Natural killer cell (primary cell): Measurements from ENCODE around the gene AFMID. TPM values are rescaled to one million over a fixed set of nuclear protein-coding genes. Genes with fewer than 3 reads are reported as not detected.

Source experiments
- ATAC-seq, 3 donors: fragments of 150-1000 bp in 2 of 3; fragments of 200-7000 bp in 1 of 3; cut with Tn5 transposase; 1 replicate in 1 of 3; 2 replicates in 2 of 3; pipeline ENCODE4 v1.10.0; 2021; ENCODE audit warnings: mild to moderate bottlenecking in 2 of 3, moderate library complexity in 2 of 3
- DNase-seq, 2 donors: peaks; one replicate each; pipeline versions ENCODE4 v3.0.0 to v3.0.0-alpha.2; 2013 to 2021; ENCODE audit warnings: mixed read lengths in 1 of 2
- H3K27ac ChIP-seq: one replicate; pipeline ENCODE4 v1.5.1; 2013; ENCODE audit warnings: mild to moderate bottlenecking, low read length
- H3K27me3 ChIP-seq: one replicate; pipeline ENCODE4 v1.6.1; 2013; ENCODE audit warnings: low read length; ENCODE audit not compliant: control insufficient read depth, insufficient read depth
- H3K36me3 ChIP-seq: one replicate; pipeline ENCODE4 v1.6.1; 2013; ENCODE audit warnings: low read length; ENCODE audit not compliant: control insufficient read depth, insufficient read depth
- H3K4me1 ChIP-seq: one replicate; pipeline ENCODE4 v1.6.1; 2013; ENCODE audit warnings: low read length; ENCODE audit not compliant: control insufficient read depth, insufficient read depth
- H3K4me3 ChIP-seq: one replicate; pipeline ENCODE4 v1.5.1; 2013; ENCODE audit warnings: low read length
- H3K9me3 ChIP-seq: one replicate; pipeline ENCODE4 v1.6.1; 2013; ENCODE audit warnings: low read length; ENCODE audit not compliant: control insufficient read depth, insufficient read depth
- H3K27ac Mint-ChIP-seq, 2 donors: one replicate each; pipeline ENCODE4 v1.8.0; 2022; ENCODE audit warnings: mild to moderate bottlenecking in 2 of 2, mixed read lengths in 2 of 2, moderate library complexity in 1 of 2
- H3K27me3 Mint-ChIP-seq, 2 donors: one replicate each; pipeline ENCODE4 v1.8.0; 2022; ENCODE audit warnings: low read depth in 2 of 2, mixed read lengths in 2 of 2
- H3K36me3 Mint-ChIP-seq: one replicate; pipeline ENCODE4 v1.8.0; 2022; ENCODE audit warnings: mixed read lengths
- H3K4me1 Mint-ChIP-seq, 2 donors: one replicate each; pipeline ENCODE4 v1.8.0; 2022; ENCODE audit warnings: mixed read lengths in 2 of 2
- H3K4me3 Mint-ChIP-seq: one replicate; pipeline ENCODE4 v1.8.0; 2022; ENCODE audit warnings: mild to moderate bottlenecking, moderate library complexity, mixed read lengths
- H3K9me3 Mint-ChIP-seq, 2 donors: one replicate each; pipeline ENCODE4 v1.8.0; 2022; ENCODE audit warnings: mixed read lengths in 2 of 2
- WGBS: methylation state at CpG from one replicate; pipeline ENCODE4 v1.1.7; 2013; ENCODE audit warnings: missing lambda C conversion rate; ENCODE audit not compliant: insufficient coverage; 5-methylcytosine and 5-hydroxymethylcytosine counted together
- intact Hi-C: fragments of 100-400 bp; cut with micrococcal nuclease; formaldehyde crosslinking; loops from one replicate; pipeline ENCODE4 v1.14.2; 2022
- total RNA-seq, 4 donors: library from RNA; stranded (reverse); fragments of 120-200 nt in 1 of 4; gene quantifications; one replicate each; pipeline versions ENCODE4 v1.2.3 to v1.2.4, GENCODE V29; 2013 to 2022
- TF ChIP-seq, protein P1 (sequence below): fragments of 200-600 bp; IDR thresholded peaks from one replicate; pipeline ENCODE4 v1.8.0; 2022; ENCODE audit warnings: antibody characterized with exemption

The AFMID gene
- total RNA-seq, 3 donors from 2014 or later (not counting 1 experiment from before 2014, with no cell fraction given): 2.2 to 4.1 (median 2.3) TPM

DNA sequence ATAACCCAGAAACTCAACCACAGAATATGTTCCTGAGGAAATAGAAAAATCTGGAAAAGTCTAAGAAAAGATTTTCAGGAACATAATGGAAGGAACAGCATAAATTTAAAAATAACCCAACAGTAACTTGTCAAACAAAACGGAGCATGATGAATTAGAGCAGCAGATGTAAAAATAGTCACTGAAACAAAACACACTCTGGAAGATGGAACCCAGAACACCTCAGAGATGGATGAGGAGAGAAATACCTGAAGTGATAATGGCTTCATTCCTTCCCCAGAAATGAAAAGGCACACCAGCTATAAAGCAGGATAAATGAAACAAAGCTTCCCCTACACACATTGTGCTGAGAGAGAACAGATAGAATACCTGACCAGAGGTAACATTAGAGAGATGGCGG lies 6.7 kb upstream of the AFMID start:
- no peaks in the 10 kb centered on the region for H3K36me3 Mint-ChIP-seq
- ATAC-seq (no peak), DNase-seq (no peak)
- Histone ChIP-seq H3K36me3 (no peaks in the 10 kb centered on the region), H3K4me3 (peak overlapping the region; percentile 11), H3K9me3 (no peaks in the 10 kb centered on the region), H3K27ac (peak overlapping the region; percentile 65), H3K4me1 (peaks cover 24% of the 10 kb centered on the region), H3K27me3 (no peaks in the 10 kb centered on the region)
- peaks cover 9 to 17% of the 10 kb centered on the region in 2 donors for H3K4me1 Mint-ChIP-seq
- intact Hi-C loops: no loop called here
- 94% methylated on average over 1 of the region's 2 CpGs for WGBS
- H3K4me3 Mint-ChIP-seq: peak overlapping the region; percentile 71
- no peaks in the 10 kb centered on the region for H3K9me3 Mint-ChIP-seq
- H3K27me3 Mint-ChIP-seq: no peaks in the 10 kb centered on the region
- peak overlapping the region; percentile 85 to 88 for H3K27ac Mint-ChIP-seq
- TF ChIP-seq, protein P1, sequence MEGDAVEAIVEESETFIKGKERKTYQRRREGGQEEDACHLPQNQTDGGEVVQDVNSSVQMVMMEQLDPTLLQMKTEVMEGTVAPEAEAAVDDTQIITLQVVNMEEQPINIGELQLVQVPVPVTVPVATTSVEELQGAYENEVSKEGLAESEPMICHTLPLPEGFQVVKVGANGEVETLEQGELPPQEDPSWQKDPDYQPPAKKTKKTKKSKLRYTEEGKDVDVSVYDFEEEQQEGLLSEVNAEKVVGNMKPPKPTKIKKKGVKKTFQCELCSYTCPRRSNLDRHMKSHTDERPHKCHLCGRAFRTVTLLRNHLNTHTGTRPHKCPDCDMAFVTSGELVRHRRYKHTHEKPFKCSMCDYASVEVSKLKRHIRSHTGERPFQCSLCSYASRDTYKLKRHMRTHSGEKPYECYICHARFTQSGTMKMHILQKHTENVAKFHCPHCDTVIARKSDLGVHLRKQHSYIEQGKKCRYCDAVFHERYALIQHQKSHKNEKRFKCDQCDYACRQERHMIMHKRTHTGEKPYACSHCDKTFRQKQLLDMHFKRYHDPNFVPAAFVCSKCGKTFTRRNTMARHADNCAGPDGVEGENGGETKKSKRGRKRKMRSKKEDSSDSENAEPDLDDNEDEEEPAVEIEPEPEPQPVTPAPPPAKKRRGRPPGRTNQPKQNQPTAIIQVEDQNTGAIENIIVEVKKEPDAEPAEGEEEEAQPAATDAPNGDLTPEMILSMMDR: no peak

DNA sequence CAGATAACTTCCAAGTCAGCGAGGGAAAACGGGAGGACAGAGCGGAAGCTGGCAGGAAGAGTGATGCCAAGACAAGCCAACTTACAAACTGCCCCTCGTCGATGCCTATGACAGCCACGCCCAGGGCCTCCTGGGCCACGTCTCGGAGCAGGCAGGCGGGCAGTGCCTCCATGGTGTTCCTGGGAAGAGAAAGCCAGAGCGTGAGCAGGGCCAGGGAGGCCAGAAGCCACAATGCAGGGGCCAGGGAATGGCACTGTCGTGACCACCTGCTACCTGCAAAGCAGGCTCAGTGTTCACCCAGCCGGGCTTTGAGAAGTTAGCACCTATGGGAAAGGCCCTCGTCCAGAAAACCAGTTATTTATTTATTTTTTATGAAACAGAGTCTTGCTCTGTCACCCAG lies 4.7 kb upstream of the AFMID start:
- TF ChIP-seq, protein P1: no peak
- Mint-ChIP-seq H3K9me3 (no peaks in the 10 kb centered on the region), H3K27ac (no peak overlapping the region), H3K36me3 (no peaks in the 10 kb centered on the region), H3K4me3 (no peak overlapping the region), H3K27me3 (no peaks in the 10 kb centered on the region), H3K4me1 (peaks cover 9 to 26% of the 10 kb centered on the region in 2 donors)
- no peaks in the 10 kb centered on the region for H3K27me3 ChIP-seq
- H3K9me3 ChIP-seq: no peaks in the 10 kb centered on the region
- DNase-seq (no peak), ATAC-seq (no peak)
- no peak overlapping the region for H3K27ac ChIP-seq
- H3K36me3 ChIP-seq: no peaks in the 10 kb centered on the region
- no peak overlapping the region for H3K4me3 ChIP-seq
- intact Hi-C loops: no loop called here
- 95% methylated on average over 13 of the region's 13 CpGs for whole genome bisulfite sequencing
- peaks cover 29% of the 10 kb centered on the region for H3K4me1 ChIP-seq

DNA sequence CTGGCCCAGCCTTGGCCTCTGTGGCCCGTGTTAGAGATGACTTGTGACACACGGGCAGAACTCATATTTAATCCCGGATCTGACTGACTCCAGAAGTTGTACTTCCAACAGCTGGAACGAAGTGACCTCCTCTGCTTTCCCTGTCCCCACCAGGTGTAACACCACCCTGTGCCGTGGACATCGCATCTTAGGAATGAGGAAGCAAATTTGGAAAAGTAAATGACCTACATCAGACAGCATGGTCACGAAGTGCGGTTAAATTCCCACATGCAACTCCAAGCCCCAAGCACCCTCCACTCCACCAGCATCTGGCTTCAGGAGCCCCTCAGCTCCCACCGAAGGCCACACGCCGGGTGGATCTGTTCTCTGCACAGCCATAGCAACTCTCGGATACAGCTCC lies 3.2 kb upstream of the AFMID start:
- Mint-ChIP-seq H3K27ac (no peak overlapping the region), H3K27me3 (no peaks in the 10 kb centered on the region), H3K9me3 (no peaks in the 10 kb centered on the region), H3K36me3 (no peaks in the 10 kb centered on the region), H3K4me1 (peaks cover 9 to 26% of the 10 kb centered on the region in 2 donors), H3K4me3 (no peak overlapping the region)
- WGBS: 94% methylated on average over 12 of the region's 12 CpGs
- Histone ChIP-seq H3K27me3 (no peaks in the 10 kb centered on the region), H3K9me3 (no peaks in the 10 kb centered on the region), H3K36me3 (no peaks in the 10 kb centered on the region), H3K4me3 (no peak overlapping the region), H3K27ac (no peak overlapping the region), H3K4me1 (peaks cover 32% of the 10 kb centered on the region)
- TF ChIP-seq, protein P1: no peak
- DNase-seq (no peak), ATAC-seq (no peak)
- intact Hi-C loops: no loop called here

DNA sequence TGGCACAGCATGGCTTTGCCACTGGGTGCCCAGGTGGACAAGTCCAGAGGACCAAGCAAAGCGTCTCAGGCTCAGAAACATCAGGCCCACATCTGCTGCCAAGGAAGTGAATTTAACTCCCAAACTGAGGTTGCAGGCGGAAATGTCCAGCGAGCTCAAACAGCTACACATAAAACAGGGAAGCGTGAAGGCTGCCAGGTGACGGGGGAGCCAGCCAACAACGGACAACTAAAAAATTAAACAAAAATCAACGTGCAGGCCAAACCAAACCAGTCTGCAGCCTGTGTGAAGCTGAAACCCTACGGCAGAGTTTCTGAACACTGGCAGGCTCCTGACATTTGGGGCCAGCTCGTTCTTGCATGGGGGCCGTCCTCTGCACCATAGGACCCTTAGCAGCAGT lies 2.8 kb upstream of the AFMID start:
- no peaks in the 10 kb centered on the region for H3K9me3 ChIP-seq
- H3K27me3 Mint-ChIP-seq: no peaks in the 10 kb centered on the region
- DNase-seq (no peak), ATAC-seq (no peak)
- intact Hi-C loops: no loop called here
- H3K36me3 Mint-ChIP-seq: no peaks in the 10 kb centered on the region
- H3K4me3 ChIP-seq: no peak overlapping the region
- peaks cover 9 to 26% of the 10 kb centered on the region in 2 donors for H3K4me1 Mint-ChIP-seq
- H3K27ac ChIP-seq: no peak overlapping the region
- WGBS: 97% methylated on average over 10 of the region's 10 CpGs
- H3K36me3 ChIP-seq: no peaks in the 10 kb centered on the region
- H3K4me1 ChIP-seq: peaks cover 29% of the 10 kb centered on the region
- H3K4me3 Mint-ChIP-seq: no peak overlapping the region
- H3K27me3 ChIP-seq: no peaks in the 10 kb centered on the region
- TF ChIP-seq, protein P1: no peak
- H3K9me3 Mint-ChIP-seq: no peaks in the 10 kb centered on the region
- H3K27ac Mint-ChIP-seq: no peak overlapping the region
